ACC112 (cell line): Measurements from ENCODE around the gene VWA5B2.

Experiments
- H2AFZ ChIP-seq: fragments of 200-600 bp; sonication (generic); one replicate; pipeline ENCODE4 v1.6.0; 2017; ENCODE audit warnings: antibody characterized with exemption, low read length; ENCODE audit not compliant: unreplicated experiment
- H3K27ac ChIP-seq: fragments of 200-600 bp; sonication (generic); 2 replicates; pipeline ENCODE4 v1.5.1; 2014; ENCODE audit warnings: low read depth, mild to moderate bottlenecking, antibody characterized with exemption, low read length, moderate library complexity
- H3K27me3 ChIP-seq: fragments of 200-600 bp; sonication (generic); 2 replicates; pipeline ENCODE4 v1.6.1; 2014; ENCODE audit warnings: mild to moderate bottlenecking, antibody characterized with exemption, low read length, moderate library complexity, mixed read lengths; ENCODE audit not compliant: insufficient read depth
- H3K36me3 ChIP-seq: fragments of 200-600 bp; sonication (generic); 2 replicates; pipeline ENCODE4 v1.6.1; 2016; ENCODE audit warnings: mild to moderate bottlenecking, antibody characterized with exemption, low read length, moderate library complexity, mixed read lengths; ENCODE audit not compliant: insufficient read depth
- H3K4me1 ChIP-seq: fragments of 200-600 bp; sonication (generic); one replicate; pipeline ENCODE4 v1.6.1; 2016; ENCODE audit warnings: low read length, mixed read lengths; ENCODE audit not compliant: insufficient read depth, unreplicated experiment, control insufficient read depth
- H3K4me3 ChIP-seq: fragments of 200-600 bp; sonication (generic); 2 replicates; pipeline ENCODE4 v1.5.1; 2014; ENCODE audit warnings: mild to moderate bottlenecking, low read depth, low read length
- H3K79me2 ChIP-seq: fragments of 200-600 bp; sonication (generic); one replicate; pipeline ENCODE4 v1.6.0; 2016; ENCODE audit warnings: low read length; ENCODE audit not compliant: control insufficient read depth, unreplicated experiment, insufficient read depth

Gene VWA5B2

DNA sequence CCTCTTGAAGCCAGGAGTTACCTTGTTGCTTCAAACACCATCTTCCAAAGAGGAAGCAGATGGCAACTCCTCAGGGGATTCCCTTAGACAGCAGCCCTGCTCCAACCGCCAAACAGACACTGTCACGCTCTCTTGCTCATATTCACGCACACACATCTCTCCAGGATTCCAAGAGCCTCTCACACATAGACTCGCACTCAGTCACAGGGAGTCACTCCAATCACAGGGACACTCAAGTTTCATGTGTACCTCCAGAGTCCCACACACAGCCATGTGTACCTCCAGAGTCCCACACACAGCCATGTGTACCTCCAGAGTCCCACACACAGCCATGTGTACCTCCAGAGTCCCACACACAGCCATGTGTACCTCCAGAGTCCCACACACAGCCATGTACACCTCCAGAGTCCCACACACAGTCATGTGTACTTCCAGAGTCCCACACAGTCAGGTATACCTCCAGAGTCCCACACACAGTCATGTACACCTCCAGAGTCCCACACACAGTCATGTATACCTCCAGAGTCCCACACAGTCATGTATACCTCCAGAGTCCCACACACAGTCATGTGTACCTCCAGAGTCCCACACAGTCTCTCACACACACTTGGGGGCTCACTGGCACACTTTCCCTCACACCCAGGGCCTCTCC, 6.1 kb downstream of the VWA5B2 start:
- Histone ChIP-seq H3K4me1 (peaks cover 7% of the 10 kb centered on the region), H3K4me3 (no peak overlapping the region), H3K27me3 (peaks cover 23% of the 10 kb centered on the region), H3K36me3 (no peaks in the 10 kb centered on the region), H3K27ac (no peak overlapping the region), H2AFZ (no peak overlapping the region), H3K79me2 (no peaks in the 10 kb centered on the region)

DNA sequence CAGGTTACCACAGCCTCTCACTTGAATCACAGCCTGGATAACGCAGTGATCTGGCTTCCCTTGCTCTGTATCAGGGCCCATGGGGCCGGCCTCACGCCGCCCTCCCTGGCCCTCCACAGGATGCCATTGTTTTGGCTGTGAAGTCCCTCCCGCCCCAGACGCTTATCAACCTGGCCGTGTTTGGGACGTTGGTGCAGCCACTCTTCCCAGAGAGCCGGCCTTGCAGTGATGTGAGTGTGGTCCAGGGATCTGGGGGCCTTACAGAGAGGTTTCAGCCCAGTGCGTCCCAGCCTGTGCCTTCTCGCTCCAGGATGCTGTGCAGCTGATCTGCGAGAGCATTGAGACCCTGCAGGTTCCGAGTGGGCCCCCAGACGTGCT, 6.6 kb downstream of the VWA5B2 start:
- Histone ChIP-seq H3K36me3 (no peaks in the 10 kb centered on the region), H3K27me3 (peaks cover 17% of the 10 kb centered on the region), H3K4me1 (peaks cover 7% of the 10 kb centered on the region), H3K27ac (no peak overlapping the region), H2AFZ (no peak overlapping the region), H3K4me3 (no peak overlapping the region), H3K79me2 (no peaks in the 10 kb centered on the region)

DNA sequence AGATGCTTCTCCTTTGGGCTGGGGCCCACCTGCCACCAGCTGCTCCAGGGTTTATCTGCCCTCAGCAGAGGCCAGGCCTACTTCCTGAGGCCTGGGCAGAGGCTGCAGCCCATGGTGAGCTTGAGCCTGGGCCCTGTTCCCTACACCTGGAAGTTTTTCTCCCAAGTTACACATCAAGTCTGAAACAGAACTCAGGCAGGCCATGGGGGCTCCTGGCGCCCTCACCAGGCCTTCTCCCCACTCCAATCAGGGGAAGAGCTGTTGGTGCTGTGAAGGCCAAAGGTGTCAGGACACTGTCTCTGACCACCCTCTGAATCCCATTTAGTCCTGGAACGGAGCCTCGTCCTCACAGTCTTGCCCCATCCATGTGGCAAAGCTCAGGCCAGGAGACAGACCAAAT, 7.3 kb downstream of the VWA5B2 start:
- H2AFZ ChIP-seq: no peak overlapping the region
- peaks cover 7% of the 10 kb centered on the region for H3K4me1 ChIP-seq
- no peaks in the 10 kb centered on the region for H3K36me3 ChIP-seq
- H3K79me2 ChIP-seq: no peaks in the 10 kb centered on the region
- peaks cover 11% of the 10 kb centered on the region for H3K27me3 ChIP-seq
- H3K4me3 ChIP-seq: no peak overlapping the region
- no peak overlapping the region for H3K27ac ChIP-seq

DNA sequence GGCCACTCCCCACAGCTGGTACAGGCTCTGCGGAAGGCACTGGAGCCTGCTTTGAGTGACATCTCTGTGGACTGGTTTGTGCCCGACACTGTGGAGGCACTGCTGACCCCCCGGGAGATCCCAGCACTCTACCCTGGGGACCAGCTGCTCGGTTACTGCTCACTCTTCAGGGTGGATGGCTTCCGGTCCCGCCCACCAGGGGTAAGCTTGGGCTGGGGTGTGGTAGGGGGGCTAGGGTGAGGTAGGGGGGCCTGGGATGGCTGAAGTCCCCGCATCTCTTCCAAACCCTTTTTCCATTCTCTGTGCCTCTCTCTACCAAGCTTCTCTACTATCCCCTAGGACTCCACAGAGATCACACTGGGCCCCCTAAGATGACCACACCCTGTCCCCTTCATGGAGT, 7.8 kb downstream of the VWA5B2 start:
- no peaks in the 10 kb centered on the region for H3K36me3 ChIP-seq
- peaks cover 6% of the 10 kb centered on the region for H3K27me3 ChIP-seq
- H3K4me1 ChIP-seq: peaks cover 7% of the 10 kb centered on the region
- H3K27ac ChIP-seq: no peak overlapping the region
- H3K79me2 ChIP-seq: no peaks in the 10 kb centered on the region
- no peak overlapping the region for H3K4me3 ChIP-seq
- no peak overlapping the region for H2AFZ ChIP-seq

DNA sequence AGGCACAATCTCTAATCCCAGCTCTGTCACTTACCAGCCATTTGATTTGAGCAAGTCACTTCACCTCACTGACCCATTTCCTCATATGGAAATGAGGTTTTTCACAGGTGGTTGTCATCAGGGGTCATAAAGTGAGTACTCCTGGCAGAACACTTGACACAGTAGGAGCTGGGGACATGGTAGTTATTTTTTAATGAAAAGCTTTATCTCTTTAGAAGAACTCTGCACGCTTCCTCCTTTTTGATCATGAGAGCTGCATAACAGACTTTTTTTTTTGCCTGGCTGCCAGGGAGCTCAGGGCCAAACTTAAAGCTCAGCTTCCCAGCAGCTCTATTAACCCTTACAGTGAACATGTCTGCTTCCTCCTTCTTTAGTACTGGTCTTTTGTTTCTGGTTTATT, 8.4 kb downstream of the VWA5B2 start:
- no peaks in the 10 kb centered on the region for H3K79me2 ChIP-seq
- no peak overlapping the region for H3K4me3 ChIP-seq
- no peaks in the 10 kb centered on the region; the same call in 1 of the 2 replicates for H3K27me3 ChIP-seq
- H2AFZ ChIP-seq: no peak overlapping the region
- H3K4me1 ChIP-seq: peaks cover 7% of the 10 kb centered on the region
- H3K36me3 ChIP-seq: no peaks in the 10 kb centered on the region
- H3K27ac ChIP-seq: no peak overlapping the region

DNA sequence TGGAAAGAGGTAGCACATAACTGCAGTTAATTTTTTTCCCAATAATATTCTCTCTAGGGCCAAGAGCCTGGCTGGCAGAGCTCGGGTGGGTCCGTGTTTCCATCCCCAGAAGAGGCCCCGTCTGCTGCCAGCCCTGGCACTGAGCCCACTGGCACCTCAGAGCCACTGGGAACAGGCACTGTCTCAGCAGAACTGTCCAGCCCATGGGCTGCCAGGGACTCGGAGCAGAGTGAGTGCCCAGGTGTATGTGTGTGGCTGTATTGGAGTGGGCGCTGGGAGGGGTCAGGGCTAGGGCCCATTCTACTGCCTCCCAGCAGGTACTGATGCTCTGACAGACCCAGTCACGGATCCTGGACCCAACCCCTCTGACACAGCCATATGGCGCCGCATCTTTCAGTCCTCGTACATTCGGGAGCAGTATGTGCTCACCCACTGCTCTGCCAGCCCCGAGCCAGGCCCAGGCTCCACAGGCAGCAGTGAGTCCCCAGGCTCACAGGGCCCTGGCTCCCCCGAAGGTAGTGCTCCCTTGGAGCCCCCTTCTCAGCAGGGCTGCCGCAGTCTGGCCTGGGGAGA, 8.9 kb downstream of the VWA5B2 start:
- no peaks in the 10 kb centered on the region for H3K79me2 ChIP-seq
- H3K36me3 ChIP-seq: no peaks in the 10 kb centered on the region
- no peak overlapping the region for H3K4me3 ChIP-seq
- no peak overlapping the region for H3K27ac ChIP-seq
- H2AFZ ChIP-seq: no peak overlapping the region
- peaks cover 7% of the 10 kb centered on the region for H3K4me1 ChIP-seq
- H3K27me3 ChIP-seq: no peaks in the 10 kb centered on the region

DNA sequence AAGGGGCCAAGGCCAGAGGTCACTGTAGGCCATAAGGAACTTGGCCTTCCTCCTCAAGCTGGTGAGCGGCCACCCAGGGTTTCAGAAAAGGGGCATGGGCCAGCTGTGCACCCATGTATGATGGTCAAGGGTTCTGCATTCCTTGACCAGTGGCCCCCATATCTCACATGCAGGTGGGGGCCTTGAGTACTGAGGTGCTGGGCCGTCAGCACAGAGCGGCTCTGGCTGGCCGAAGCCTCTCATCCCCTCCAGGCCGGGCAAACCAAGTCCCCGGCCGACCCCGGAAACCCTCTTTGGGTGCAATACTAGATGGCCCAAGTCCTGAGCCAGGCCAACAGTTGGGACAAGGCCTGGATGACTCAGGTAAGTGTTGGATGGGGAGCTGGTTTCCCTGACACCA, 9.8 kb downstream of the VWA5B2 start:
- Histone ChIP-seq H3K4me1 (peaks cover 3% of the 10 kb centered on the region), H2AFZ (no peak overlapping the region), H3K27me3 (no peaks in the 10 kb centered on the region), H3K4me3 (no peak overlapping the region), H3K36me3 (no peaks in the 10 kb centered on the region), H3K79me2 (no peaks in the 10 kb centered on the region), H3K27ac (no peak overlapping the region)

DNA sequence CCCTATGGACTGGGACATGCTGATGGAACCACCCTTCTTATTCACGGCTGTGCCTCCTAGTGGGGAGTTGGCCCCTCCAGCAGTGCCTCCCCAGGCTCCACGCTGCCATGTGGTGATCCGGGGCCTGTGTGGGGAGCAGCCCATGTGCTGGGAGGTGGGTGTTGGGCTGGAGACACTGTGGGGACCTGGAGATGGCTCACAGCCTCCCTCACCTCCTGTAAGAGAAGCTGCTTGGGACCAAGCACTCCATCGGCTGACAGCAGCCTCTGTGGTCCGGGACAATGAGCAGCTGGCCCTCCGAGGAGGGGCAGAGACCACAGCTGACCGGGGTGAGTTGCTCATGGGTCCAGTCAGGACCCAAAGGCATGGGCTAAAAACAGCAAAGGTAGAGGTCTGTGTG, 10.3 kb downstream of the VWA5B2 start:
- H3K79me2 ChIP-seq: no peaks in the 10 kb centered on the region
- no peaks in the 10 kb centered on the region for H3K36me3 ChIP-seq
- no peak overlapping the region for H3K27ac ChIP-seq
- no peak overlapping the region for H3K4me3 ChIP-seq
- no peaks in the 10 kb centered on the region for H3K4me1 ChIP-seq
- H3K27me3 ChIP-seq: no peaks in the 10 kb centered on the region
- H2AFZ ChIP-seq: no peak overlapping the region

DNA sequence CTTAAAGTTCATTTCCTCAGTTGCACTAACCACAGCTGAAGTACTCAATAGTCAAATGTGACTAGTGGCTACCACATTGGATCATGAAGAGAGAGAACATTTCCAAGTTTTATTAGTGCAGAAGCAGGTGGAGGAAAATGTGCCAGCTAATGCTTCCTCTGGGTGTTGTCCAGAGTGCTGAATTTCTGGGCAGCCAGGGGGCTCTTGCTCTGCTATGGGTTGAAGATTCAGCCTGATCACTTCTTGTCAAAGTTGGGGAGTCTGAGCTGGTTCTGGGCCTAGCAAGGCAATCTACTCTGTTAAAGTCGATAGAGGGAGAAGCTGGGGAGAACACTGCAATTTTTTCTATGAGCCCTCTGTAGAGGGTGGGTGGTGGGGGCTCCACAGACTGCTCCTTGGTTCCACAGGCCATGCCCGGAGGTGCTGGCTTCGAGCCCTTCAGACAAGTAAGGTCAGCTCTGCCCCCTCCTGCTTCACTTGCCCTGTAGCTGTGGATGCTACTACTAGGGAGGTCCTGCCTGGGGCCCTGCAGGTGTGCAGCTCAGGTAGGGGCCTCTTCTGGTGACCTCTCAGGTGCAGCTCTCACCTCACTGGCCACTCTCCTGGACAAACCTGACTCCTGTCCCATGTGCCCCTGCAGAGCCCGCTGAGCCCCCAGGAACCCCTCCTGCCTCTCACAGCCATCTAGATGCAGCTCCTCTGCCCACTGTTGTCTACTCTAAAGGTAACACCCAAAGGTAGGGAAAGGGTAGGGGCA, 11.2 kb downstream of the VWA5B2 start:
- no peaks in the 10 kb centered on the region for H3K36me3 ChIP-seq
- H2AFZ ChIP-seq: no peak overlapping the region
- H3K27ac ChIP-seq: no peak overlapping the region
- H3K27me3 ChIP-seq: no peaks in the 10 kb centered on the region
- no peaks in the 10 kb centered on the region for H3K4me1 ChIP-seq
- no peaks in the 10 kb centered on the region for H3K79me2 ChIP-seq
- H3K4me3 ChIP-seq: no peak overlapping the region

DNA sequence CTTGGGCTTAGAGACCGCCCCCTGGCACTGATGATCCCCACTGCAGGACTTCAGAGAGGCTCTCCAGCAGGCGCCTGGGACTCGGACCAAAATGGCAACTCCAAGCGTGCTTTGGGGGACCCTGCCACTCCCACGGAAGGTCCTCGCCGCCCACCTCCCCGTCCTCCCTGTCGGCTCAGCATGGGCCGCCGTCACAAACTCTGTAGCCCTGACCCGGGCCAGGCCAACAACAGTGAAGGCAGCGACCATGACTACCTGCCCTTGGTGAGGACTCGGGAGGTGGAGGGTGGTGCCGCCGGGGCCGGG, 11.7 kb downstream of the VWA5B2 start:
- no peak overlapping the region for H3K27ac ChIP-seq
- H3K4me1 ChIP-seq: no peaks in the 10 kb centered on the region
- H3K36me3 ChIP-seq: no peaks in the 10 kb centered on the region
- H3K4me3 ChIP-seq: no peak overlapping the region
- no peaks in the 10 kb centered on the region for H3K27me3 ChIP-seq
- H2AFZ ChIP-seq: no peak overlapping the region
- peaks cover 2% of the 10 kb centered on the region for H3K79me2 ChIP-seq
